Lower lobe of right lung (tissue), 2 donors: ENCODE data around the gene CYP11A1. TPM values are rescaled to one million over a fixed set of nuclear protein-coding genes. Genes with fewer than 3 reads are reported as not detected.

Experiments used
- ATAC-seq, 2 donors: fragments of 200-7000 bp; cut with Tn5 transposase; one replicate each; pipeline ENCODE4 v1.9.1; 2020 to 2022; ENCODE audit warnings: mild to moderate bottlenecking in 2 of 2, moderate library complexity in 2 of 2
- DNase-seq: peaks from one replicate; pipeline ENCODE4 v3.0.0-alpha.2; 2020
- H3K27ac ChIP-seq: fragments of 200-600 bp; one replicate; pipeline ENCODE4 v1.8.0; 2022
- H3K27me3 ChIP-seq: fragments of 200-600 bp; one replicate; pipeline ENCODE4 v1.8.0; 2022; ENCODE audit warnings: low read depth
- H3K36me3 ChIP-seq: fragments of 200-600 bp; one replicate; pipeline ENCODE4 v1.8.0; 2022; ENCODE audit warnings: mild to moderate bottlenecking
- H3K4me1 ChIP-seq: fragments of 200-600 bp; one replicate; pipeline ENCODE4 v1.8.0; 2022
- H3K4me3 ChIP-seq: fragments of 200-600 bp; one replicate; pipeline ENCODE4 v1.8.0; 2022; ENCODE audit warnings: mild to moderate bottlenecking
- H3K9me3 ChIP-seq: fragments of 200-600 bp; one replicate; pipeline ENCODE4 v1.8.0; 2022
- intact Hi-C: fragments of 100-400 bp; cut with DNase I; formaldehyde crosslinking; loops from one replicate; pipeline ENCODE4 v1.11.0; 2022
- total RNA-seq: library from RNA; stranded (reverse); fragmentation: NEBNext Ultra II Directional; extraction: Animal tissue kit (Norgen Biotek cat#: 25700); gene quantifications from one replicate; pipeline ENCODE4 v1.2.1, GENCODE V29; 2021
- TF ChIP-seq, protein P1 (sequence below): fragments of 200-600 bp; IDR thresholded peaks from one replicate; pipeline ENCODE4 v1.8.0; 2022; ENCODE audit warnings: antibody characterized with exemption, mild to moderate bottlenecking
- donor health status: DM: no; HTN: yes; CAD: no; lungs with severe emphysema.

The CYP11A1 gene
- total RNA-seq, 1 donor from 2014 or later: 0.59 TPM

DNA sequence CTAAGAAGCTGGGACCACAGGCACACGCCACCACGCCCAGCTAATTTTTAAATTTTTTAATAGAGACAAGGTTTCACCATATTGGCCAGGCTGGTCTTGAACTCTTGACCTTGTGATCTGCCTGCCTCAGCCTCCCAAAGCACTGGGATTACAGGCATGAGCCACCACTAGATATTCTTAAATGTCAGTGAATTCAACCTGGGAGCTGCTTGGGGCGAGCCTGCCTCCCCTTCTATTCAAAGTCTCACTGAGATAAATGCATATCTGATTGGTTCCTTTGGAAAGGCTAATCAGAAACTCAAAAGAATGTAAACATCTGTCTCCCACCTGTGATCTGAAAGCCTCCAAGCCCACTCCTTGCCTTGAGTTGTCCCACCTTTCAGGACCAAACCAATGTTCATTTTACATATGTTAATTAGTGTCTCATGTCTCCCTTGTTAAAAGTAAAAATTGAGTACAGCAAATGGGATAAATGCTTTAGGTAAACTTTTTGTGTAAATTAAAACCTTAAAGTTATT is 15.0 kb downstream of the CYP11A1 start:
- ATAC-seq (no peak), DNase-seq (no peak)
- no peaks in the 10 kb centered on the region for H3K9me3 ChIP-seq
- H3K36me3 ChIP-seq: no peaks in the 10 kb centered on the region
- H3K4me3 ChIP-seq: no peak overlapping the region
- peaks cover 10% of the 10 kb centered on the region for H3K27me3 ChIP-seq
- H3K27ac ChIP-seq: no peak overlapping the region
- TF ChIP-seq, protein P1, sequence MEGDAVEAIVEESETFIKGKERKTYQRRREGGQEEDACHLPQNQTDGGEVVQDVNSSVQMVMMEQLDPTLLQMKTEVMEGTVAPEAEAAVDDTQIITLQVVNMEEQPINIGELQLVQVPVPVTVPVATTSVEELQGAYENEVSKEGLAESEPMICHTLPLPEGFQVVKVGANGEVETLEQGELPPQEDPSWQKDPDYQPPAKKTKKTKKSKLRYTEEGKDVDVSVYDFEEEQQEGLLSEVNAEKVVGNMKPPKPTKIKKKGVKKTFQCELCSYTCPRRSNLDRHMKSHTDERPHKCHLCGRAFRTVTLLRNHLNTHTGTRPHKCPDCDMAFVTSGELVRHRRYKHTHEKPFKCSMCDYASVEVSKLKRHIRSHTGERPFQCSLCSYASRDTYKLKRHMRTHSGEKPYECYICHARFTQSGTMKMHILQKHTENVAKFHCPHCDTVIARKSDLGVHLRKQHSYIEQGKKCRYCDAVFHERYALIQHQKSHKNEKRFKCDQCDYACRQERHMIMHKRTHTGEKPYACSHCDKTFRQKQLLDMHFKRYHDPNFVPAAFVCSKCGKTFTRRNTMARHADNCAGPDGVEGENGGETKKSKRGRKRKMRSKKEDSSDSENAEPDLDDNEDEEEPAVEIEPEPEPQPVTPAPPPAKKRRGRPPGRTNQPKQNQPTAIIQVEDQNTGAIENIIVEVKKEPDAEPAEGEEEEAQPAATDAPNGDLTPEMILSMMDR: no peak
- intact Hi-C loops: no loop called here
- no peaks in the 10 kb centered on the region for H3K4me1 ChIP-seq

DNA sequence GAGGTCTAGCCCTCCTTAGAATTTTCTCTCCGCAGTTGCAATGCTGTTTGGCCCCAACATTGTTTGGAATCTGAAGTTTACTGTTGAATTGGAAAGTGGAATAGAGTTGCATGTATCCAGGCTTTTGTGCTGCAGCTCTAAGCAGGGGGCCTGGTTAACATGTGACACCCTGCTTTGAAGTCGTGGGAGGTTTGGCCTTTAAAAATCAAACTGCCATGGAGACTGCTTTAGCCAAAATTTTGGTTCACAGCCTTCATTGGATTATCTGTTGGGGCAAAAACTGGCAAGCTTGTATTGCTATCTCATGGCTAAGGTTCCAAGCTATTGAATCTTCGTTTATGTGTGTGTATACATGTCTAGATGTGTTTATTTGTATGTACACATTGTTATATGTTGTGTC is 15.8 kb downstream of the CYP11A1 start:
- no peak overlapping the region for H3K27ac ChIP-seq
- peaks cover 10% of the 10 kb centered on the region for H3K27me3 ChIP-seq
- intact Hi-C loops: no loop called here
- H3K36me3 ChIP-seq: no peaks in the 10 kb centered on the region
- DNase-seq: no peak
- no peaks in the 10 kb centered on the region for H3K9me3 ChIP-seq
- no peak for ATAC-seq
- no peak overlapping the region for H3K4me3 ChIP-seq
- TF ChIP-seq, protein P1: no peak
- H3K4me1 ChIP-seq: no peaks in the 10 kb centered on the region

DNA sequence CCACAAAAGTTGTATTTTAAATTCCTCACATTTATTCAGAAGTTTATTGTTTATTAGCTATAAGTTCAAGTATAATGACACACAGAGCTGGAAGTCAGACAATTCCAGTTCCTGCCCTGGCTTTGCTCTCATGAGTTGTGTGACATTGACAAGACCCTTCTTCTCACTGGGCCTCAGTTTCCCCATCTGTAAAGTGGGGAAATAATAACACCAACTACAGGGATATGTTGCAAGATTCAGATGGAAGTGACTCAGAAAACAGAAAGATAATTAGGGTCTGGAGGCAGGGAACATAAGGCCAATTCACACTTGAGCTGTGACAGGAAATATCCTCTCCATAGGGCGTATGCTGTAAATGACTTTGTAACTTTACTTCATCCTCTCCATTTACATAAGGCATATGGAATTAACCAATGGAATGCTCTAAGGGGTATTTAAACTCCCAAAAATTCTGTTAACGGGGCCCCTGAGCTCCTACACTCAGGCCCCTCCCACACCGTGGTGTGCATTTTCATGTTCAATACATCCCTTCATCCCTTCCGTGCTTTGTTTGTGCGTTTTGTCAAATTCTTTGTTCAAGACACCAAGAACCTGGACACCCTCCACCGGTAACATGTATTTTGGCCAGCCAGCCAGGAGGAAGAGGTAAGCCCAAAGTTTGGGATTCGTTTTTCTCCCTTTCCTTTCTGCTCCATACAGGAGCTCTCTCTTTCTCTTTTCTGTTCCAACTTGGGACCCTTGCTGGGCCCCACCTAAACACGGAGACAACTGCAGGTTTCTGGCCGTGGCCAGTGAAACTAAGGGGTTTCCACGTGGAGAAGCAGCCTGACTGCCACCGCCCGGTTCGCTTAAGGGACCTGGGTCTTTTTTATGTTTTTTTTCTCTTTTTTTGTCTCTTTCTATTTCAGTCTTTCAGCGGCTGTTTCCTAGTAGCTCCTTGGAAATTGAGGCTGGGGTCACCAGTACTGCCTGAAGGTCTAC is 16.9 kb downstream of the CYP11A1 start:
- ATAC-seq (no peak), DNase-seq (no peak)
- Histone ChIP-seq H3K4me1 (no peaks in the 10 kb centered on the region), H3K9me3 (no peaks in the 10 kb centered on the region), H3K27ac (no peak overlapping the region), H3K36me3 (no peaks in the 10 kb centered on the region), H3K27me3 (peaks cover 7% of the 10 kb centered on the region), H3K4me3 (no peak overlapping the region)
- intact Hi-C loops: no loop called here
- TF ChIP-seq, protein P1: no peak

DNA sequence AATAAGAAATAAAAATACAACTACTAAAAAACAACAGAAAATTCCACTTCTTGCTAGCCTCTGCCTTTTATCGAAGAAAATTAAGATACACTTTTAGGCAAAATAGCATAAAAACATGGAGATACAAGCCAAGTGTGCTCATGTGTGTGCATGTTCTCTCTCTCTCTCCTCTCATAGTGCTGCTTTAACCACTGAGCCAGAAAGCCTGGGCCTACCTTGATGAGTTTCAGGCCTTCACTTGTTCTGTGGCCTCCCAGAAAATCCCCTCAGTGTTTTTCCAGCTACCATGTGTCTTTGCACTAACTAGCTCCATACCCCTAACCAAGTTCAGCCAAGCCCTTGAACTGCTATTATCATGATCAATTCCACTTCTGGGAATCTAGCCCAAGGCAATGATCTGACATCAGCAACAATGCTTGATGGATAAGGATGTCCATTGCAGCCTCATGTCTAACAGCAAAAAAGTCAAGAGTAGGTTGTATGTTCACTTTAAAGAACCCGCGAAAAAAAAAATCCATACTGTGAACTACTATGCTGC is 18.1 kb downstream of the CYP11A1 start:
- Histone ChIP-seq H3K36me3 (no peaks in the 10 kb centered on the region), H3K27ac (no peak overlapping the region), H3K9me3 (no peaks in the 10 kb centered on the region), H3K4me1 (no peaks in the 10 kb centered on the region), H3K27me3 (peaks cover 7% of the 10 kb centered on the region), H3K4me3 (no peak overlapping the region)
- TF ChIP-seq, protein P1: no peak
- no peak for ATAC-seq
- intact Hi-C loops: no loop called here
- no peak for DNase-seq

DNA sequence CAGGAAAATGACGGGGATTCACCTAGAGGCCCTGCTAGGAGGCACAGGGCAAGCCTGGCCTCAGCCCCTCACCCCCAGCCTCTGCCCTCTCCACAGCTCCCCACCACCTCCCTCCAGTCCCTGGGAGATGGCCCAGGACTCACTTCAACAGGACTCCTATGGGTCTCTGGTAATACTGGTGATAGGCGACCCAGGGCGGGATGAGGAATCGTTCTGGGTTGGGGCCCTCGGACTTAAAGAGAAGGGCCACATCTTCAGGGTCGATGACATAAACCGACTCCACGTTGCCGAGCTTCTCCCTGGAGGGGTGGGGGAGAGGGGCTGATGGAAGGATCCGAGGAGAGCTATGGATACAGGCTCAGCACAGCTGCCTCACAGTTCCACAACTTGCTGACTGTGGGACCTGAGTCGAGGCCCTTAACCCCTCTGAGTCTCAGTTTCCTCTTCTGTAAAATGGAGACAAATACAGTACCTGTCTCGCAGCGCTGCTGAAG is 19.6 kb downstream of the CYP11A1 start:
- intact Hi-C loops: no loop called here
- H3K9me3 ChIP-seq: no peaks in the 10 kb centered on the region
- peaks cover 7% of the 10 kb centered on the region for H3K27me3 ChIP-seq
- ATAC-seq (peak in 1 of 2 donors; percentile 12), DNase-seq (peak; percentile 23)
- no peaks in the 10 kb centered on the region for H3K36me3 ChIP-seq
- TF ChIP-seq, protein P1: no peak
- H3K27ac ChIP-seq: no peak overlapping the region
- no peak overlapping the region for H3K4me3 ChIP-seq
- no peaks in the 10 kb centered on the region for H3K4me1 ChIP-seq
